Left renal cortex interstitium (tissue), 4 donors: ENCODE results near the gene NUDT9. TPM values are rescaled to one million over a fixed set of nuclear protein-coding genes. Genes with fewer than 3 reads are reported as not detected.

ENCODE experiments used
- DNase-seq, 4 donors: peaks; one replicate each; pipeline ENCODE4 v3.0.0-alpha.2; 2013; ENCODE audit warnings: low read depth in 4 of 4, low spot score in 2 of 4, missing footprints in 1 of 4
- polyA plus RNA-seq, 4 donors: library from polyadenylated mRNA; unstranded; fragments of 120-200 nt; gene quantifications; one replicate each; pipeline ENCODE4 v1.2.1, GENCODE V29; 2013; ENCODE audit not compliant: insufficient read length in 4 of 4

The NUDT9 gene
- polyA plus RNA-seq, 4 donors = 61.5 to 69.6 (median 66.6) TPM

- DNase-seq = no peak
Observed at GRCh38 chr4:87500092-87500462, 77.7 kb downstream of the NUDT9 start.

- no peak for DNase-seq
Observed at GRCh38 chr4:87502580-87503238, 80.3 kb downstream of the NUDT9 start.

- no peak for DNase-seq
Observed at GRCh38 chr4:87505862-87506261, 83.5 kb downstream of the NUDT9 start.

- no peak for DNase-seq
Observed at GRCh38 chr4:87506974-87507701, 84.8 kb downstream of the NUDT9 start.

Other genes starting within 250 kb of the NUDT9 start
- gene KLHL8, start 202.0 kb upstream of the NUDT9 start, polyA plus RNA-seq = 10 to 100 TPM; 16.5 to 20.6 (median 17.8) TPM
- 1 to 10 TPM in 1 of 4 donors, under 1 TPM in 3; 0.11 to 1.2 (median 0.53) TPM for gene HSD17B13, start 99.7 kb upstream of the NUDT9 start, polyA plus RNA-seq
- 10 to 100 TPM; 55.9 to 67.6 (median 56.7) TPM for gene HSD17B11, start 31.4 kb upstream of the NUDT9 start, polyA plus RNA-seq
- 10 to 100 TPM in 3 of 4 donors, 1 to 10 TPM in 1; 8.5 to 26.8 (median 13.1) TPM for gene SPARCL1, start 106.8 kb downstream of the NUDT9 start, polyA plus RNA-seq
- under 1 TPM in 2 of 4 donors, not detected in 2; 0.04 to 0.06 TPM for gene DSPP, start 186.0 kb downstream of the NUDT9 start, polyA plus RNA-seq
- gene DMP1, start 227.7 kb downstream of the NUDT9 start, polyA plus RNA-seq = under 1 TPM in 2 of 4 donors, not detected in 2; 0.05 to 0.09 TPM